AG09309 (cell line): ENCODE results near the gene WRNIP1.

Experiments
- DNase-seq: peaks from one replicate; pipeline ENCODE4 v3.0.0-alpha.2; 2010; ENCODE audit warnings: low read depth
- H3K4me3 ChIP-seq: 2 replicates; pipeline ENCODE4 v1.5.1; 2011; ENCODE audit warnings: mild to moderate bottlenecking, low read depth, low read length, moderate library complexity; ENCODE audit not compliant: control insufficient read depth
- CTCF ChIP-seq: IDR thresholded peaks from 2 replicates; pipeline ENCODE4 v1.5.1; 2011; ENCODE audit warnings: mild to moderate bottlenecking, low read depth, low read length, inconsistent platforms; ENCODE audit not compliant: insufficient read depth, control insufficient read depth; ENCODE audit errors: missing control alignments

WRNIP1 gene

GRCh38 chr6:2746557-2747061, 18.6 kb upstream of the WRNIP1 start:
- H3K4me3 ChIP-seq = no peak overlapping the region
- no peak for DNase-seq
- no peak for TF ChIP-seq CTCF

- no peak for DNase-seq
- no peak for TF ChIP-seq CTCF
- H3K4me3 ChIP-seq = no peak overlapping the region
Measured at GRCh38 chr6:2748183-2748582, 17.0 kb upstream of the WRNIP1 start.

GRCh38 chr6:2749969-2750600, 15.1 kb upstream of the WRNIP1 start:
- TF ChIP-seq CTCF = peak; percentile 81
- no peak overlapping the region for H3K4me3 ChIP-seq
- DNase-seq = no peak

GRCh38 chr6:2750832-2751231, 14.4 kb upstream of the WRNIP1 start, which contains the start of gene MYLK4:
Gene MYLK4, minus strand, starts transcription at chr6:2750922. Its CDS starts 1,628 bp downstream, at chr6:2749294.
- no peak for DNase-seq
- no peak within 1 kb of the TSS for H3K4me3 ChIP-seq
- TF ChIP-seq CTCF = no peak

GRCh38 chr6:2751871-2752270, 13.3 kb upstream of the WRNIP1 start:
- no peak for DNase-seq
- no peak overlapping the region for H3K4me3 ChIP-seq
- no peak for TF ChIP-seq CTCF

GRCh38 chr6:2752477-2753109, 12.6 kb upstream of the WRNIP1 start:
- no peak overlapping the region for H3K4me3 ChIP-seq
- TF ChIP-seq CTCF = no peak
- no peak for DNase-seq
